Measurements from ENCODE around the gene PPP2R5C.
"Not testable (repeated sequence)": the region's sequence is repeated elsewhere in the genome, so short reads cannot be mapped to it uniquely, and the experiment has no call there.

Gene PPP2R5C

GRCh38 chr14:101781240-101782061, 19.9 kb downstream of the PPP2R5C start:
- no peak for DNase-seq (ENCODE audit: low spot score)

GRCh38 chr14:101783260-101784016, 21.9 kb downstream of the PPP2R5C start:
- no peak for DNase-seq (ENCODE audit: low spot score)

GRCh38 chr14:101784631-101785030, 23.1 kb downstream of the PPP2R5C start:
- DNase-seq (ENCODE audit: low spot score), result no peak

- no peak for DNase-seq (ENCODE audit: low spot score)
These were observed 26.6 kb downstream of the PPP2R5C start for GRCh38 chr14:101788016-101788635.

- DNase-seq (ENCODE audit: low spot score), result no peak
These were observed 27.7 kb downstream of the PPP2R5C start for GRCh38 chr14:101789222-101789621.

- no peak for DNase-seq (ENCODE audit: low spot score)
These were observed 28.7 kb downstream of the PPP2R5C start for GRCh38 chr14:101790232-101790631.

- DNase-seq (ENCODE audit: low spot score), result peak; percentile 63
These were observed 30.5 kb downstream of the PPP2R5C start for GRCh38 chr14:101791919-101792572.

- no peak for DNase-seq (ENCODE audit: low spot score)
These were observed 34.5 kb downstream of the PPP2R5C start for GRCh38 chr14:101796016-101796415.

GRCh38 chr14:101796479-101796878, 35.0 kb downstream of the PPP2R5C start:
- DNase-seq (ENCODE audit: low spot score), result no peak

GRCh38 chr14:101797856-101798255, 36.3 kb downstream of the PPP2R5C start:
- DNase-seq (ENCODE audit: low spot score), result no peak

- DNase-seq (ENCODE audit: low spot score), result not testable (repeated sequence)
These were observed 42.9 kb downstream of the PPP2R5C start for GRCh38 chr14:101804373-101804772.

- DNase-seq (ENCODE audit: low spot score), result not testable (repeated sequence)
These were observed 44.7 kb downstream of the PPP2R5C start for GRCh38 chr14:101806252-101806651.

GRCh38 chr14:101808020-101808641, 46.6 kb downstream of the PPP2R5C start:
- DNase-seq (ENCODE audit: low spot score), result no peak

- DNase-seq (ENCODE audit: low spot score), result no peak
These were observed 47.6 kb downstream of the PPP2R5C start for GRCh38 chr14:101808894-101809670.

GRCh38 chr14:101809671-101810514, 48.4 kb downstream of the PPP2R5C start:
- peak; percentile 92 for DNase-seq (ENCODE audit: low spot score)

GRCh38 chr14:101810897-101811621, 49.5 kb downstream of the PPP2R5C start:
- DNase-seq (ENCODE audit: low spot score), result no peak

- no peak for DNase-seq (ENCODE audit: low spot score)
These were observed 50.6 kb downstream of the PPP2R5C start for GRCh38 chr14:101812071-101812470.

GRCh38 chr14:101813171-101813759, 51.8 kb downstream of the PPP2R5C start:
- no peak for DNase-seq (ENCODE audit: low spot score)

GRCh38 chr14:101813833-101814232, 52.3 kb downstream of the PPP2R5C start:
- no peak for DNase-seq (ENCODE audit: low spot score)
